ENCODE results near the gene RALGPS2. TPM values are rescaled to one million over a fixed set of nuclear protein-coding genes. Genes with fewer than 3 reads are reported as not detected.
"Not testable (repeated sequence)": the region's sequence is repeated elsewhere in the genome, so short reads cannot be mapped to it uniquely, and the experiment has no call there.

Gene RALGPS2
- polyA plus RNA-seq, 5 donors = 12.9 to 22.4 (median 21.1) TPM

DNA sequence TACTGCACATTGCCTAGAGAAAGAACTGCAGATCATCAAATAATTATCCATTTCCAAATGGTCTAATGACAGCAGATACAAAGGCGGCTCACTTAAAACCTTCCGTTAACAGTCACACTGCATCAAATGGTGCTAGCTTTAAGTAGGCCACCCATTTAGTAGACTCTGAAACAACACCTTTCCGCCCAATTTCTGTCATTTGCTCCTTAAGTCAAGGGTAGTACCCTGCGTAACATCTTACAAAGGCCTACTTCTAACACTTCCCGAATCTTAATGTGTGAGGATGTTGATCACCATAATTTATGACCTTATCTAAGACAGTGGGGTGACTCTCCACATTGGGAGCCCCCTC is 692 bp upstream of the RALGPS2 start:
- no peak for DNase-seq

DNA sequence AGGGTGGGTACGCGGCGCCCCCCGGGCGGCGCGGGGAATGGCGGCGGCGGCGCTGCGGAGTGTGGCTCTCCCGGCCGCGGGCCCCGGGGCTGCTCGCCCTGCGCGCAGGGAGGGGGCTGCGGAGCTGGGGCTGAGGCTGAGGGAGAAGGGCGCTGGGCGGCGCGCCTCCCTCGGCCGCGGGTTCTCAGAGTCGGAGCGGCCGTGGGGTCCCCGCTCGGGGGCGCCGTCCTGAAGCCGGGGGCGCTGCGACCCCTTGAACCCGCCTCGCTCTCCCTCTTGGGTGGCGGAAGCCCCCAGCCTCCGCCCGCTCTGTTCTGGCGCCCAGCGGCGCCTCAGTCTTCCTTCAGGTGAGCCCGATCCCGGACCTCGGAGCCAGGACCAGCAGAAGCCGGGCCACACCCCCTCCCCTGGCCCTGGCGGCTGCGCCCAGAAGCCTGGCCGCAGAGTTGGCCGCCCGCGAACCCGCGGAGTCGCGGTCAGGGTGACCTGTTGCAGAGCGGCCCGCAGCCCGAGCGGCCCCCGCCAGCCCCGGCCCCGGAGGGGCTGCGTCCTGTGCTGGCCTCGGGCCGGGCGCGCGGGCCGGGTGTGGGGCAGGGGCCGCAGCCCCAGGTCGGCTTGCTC is 532 bp downstream of the RALGPS2 start:
- no peak for DNase-seq

DNA sequence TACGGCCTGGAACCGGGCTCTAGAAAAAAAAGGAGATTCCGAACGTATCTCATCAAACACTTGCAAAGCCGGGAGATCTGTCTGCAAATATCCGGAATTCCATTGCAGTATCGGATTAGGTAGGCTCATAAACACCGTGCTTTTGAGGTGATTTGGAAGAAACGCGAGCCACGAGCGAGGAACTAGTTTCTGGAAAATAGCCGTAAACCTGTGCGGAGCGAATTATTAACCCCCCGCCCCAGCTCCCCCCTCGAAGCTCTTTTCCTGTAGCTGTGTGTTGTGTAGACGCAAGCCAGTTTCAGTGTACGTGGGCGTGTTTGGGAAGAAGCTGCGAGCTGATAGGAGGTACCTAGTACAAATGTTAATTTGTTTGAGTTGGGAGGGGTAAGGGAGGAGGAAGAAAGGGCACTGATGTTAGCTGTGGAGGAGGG is 1.1 kb downstream of the RALGPS2 start:
- peak in 1 of 2 donors; percentile 59 for DNase-seq

DNA sequence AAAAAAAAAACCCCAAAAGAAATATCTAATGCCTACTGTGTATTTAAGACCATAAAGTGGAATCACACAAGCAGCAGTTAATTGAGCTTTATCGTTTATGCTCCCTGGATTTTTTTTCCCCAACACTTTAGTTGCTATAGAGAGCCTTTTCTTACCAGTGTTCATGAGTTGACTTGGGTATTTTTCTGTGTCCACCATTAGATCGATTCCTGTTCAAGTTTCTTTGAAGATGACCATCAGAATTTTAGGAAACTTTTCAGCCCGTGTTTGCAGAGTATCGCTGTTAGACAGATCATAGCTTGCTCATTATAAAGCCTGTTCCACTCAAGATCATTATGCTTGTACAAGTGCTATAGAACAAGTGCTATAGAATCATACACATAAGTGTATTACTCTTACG is 1.5 kb downstream of the RALGPS2 start:
- no peak for DNase-seq

DNA sequence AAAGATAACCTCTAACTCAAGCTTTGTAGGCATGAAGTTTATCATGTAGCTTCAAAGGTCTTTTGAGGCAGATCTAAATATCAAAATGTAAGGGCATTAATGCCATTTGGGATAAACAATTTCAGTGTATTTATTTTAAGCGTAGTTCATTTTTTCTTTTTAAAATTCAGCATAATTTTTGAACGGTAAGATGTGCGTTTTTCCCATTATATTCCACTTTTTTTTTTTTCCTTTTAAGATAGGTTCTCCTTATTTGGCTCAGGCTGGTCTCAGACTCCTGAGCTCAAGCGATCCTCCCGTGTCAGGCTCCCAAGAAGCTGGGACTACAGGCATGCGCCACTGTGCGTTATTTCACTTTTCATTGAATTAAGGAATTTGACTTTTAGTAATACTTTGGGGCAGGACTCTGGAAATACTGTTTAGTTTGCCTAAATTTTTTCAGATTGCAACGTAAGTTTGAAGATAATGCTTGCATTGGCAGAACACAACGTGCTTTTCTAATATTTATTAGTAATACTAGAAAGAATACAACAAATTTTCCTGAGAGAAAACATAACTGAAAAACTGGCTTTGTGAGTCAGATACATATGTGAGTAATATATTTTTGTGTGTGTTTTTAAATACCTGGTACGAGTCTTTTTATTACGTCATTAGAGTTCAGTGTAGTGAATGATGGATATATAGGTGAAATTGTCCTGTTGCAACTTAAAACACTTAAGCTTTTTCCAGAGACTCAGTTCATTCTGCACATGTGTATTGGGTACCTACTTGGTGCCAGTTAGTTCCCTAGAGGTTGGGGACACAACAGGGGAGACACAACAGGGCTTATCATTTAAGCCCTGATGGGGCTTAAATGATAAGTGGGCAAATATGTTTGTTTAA is 2.2 kb downstream of the RALGPS2 start:
- DNase-seq = no peak

DNA sequence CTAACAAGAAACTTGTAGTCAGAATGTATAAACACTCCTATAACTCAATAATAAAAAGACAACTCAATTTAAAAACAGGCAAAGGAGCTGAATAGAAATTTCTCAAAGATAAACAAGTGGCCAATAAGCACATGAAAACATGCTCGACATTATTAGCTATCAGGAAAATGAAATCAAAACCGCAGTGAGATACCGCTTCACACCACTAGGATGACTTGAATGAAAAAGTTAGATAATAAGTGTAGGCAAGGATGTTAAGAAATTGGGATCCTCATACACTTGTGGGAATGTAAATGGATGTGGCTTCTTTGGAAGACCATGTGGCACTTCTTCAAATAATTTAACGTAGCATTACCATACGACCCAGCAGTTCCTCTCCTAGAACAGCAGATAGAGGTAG is 8.9 kb downstream of the RALGPS2 start:
- no peak for DNase-seq

DNA sequence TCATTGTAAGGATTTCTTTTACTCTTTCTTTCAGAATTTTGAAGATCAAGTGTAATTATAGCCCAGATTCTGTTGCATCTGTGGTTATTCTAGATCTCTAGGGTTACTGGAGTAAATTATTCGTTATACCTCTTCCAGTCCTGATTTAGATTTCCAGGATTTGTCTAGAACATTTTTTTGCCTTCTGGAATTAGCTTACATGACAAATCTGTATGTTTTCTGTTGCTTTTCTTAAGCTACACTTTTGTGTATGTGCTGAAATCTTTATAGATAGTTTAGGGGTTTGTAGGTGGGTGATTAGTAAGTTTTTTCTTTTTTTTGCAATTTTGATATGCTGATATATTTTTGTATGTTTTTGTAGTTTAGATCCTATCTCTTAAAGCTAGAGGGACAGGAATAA is 13.7 kb downstream of the RALGPS2 start:
- no peak for DNase-seq

DNA sequence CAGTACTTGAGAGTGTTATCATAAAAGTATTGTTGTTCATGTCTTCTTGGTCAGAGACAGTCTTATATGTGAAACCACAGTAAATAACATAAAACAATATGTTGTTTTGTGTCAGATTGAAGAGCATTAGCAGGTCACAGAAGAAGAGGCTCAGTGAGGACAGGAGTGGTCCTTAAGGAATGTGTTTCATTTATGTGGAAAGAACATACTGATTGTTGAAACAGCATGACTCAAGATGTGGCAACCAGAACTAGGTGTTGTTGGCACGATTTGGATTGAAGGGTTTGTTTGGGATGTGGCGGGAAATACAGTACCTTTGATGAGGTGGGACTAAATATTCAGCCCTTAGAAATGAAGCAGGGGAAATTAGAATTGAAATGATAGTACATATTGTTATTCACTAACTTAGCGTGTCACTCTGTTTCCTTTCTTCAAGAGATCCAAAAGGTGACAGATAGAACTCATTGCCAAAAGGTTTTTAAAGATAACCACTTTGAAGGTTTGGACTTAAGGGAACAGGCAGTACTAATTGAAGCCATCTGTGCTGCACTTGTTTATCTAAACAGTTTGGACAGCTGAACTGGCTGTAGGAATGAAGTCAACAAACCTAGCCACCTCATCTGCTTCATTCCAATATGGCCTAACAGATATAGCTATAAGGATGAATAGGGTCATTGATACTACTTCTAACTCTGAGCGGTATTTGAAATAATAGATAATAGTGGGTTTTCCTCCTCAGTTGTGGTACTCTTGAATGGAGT is 14.4 kb downstream of the RALGPS2 start:
- no peak for DNase-seq

DNA sequence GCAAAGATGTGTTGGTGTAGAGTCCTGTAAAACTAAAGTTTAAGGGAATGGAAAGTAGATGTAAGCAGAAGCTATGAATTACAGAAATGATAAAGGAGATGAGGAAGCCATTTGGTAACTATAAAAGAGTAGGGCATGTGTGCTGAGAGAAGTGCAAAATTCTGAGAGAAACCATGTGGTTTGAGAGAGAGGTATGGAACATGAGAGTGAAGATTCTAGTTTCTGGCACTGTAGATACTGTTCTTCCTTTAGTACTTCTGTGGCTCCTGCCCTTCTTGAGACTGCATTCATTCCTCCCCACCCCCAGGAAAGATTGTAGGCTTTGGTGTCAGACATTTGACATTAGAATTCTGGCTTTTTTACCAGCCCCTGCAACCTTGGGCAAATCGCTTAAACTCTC is 15.4 kb downstream of the RALGPS2 start:
- no peak for DNase-seq

DNA sequence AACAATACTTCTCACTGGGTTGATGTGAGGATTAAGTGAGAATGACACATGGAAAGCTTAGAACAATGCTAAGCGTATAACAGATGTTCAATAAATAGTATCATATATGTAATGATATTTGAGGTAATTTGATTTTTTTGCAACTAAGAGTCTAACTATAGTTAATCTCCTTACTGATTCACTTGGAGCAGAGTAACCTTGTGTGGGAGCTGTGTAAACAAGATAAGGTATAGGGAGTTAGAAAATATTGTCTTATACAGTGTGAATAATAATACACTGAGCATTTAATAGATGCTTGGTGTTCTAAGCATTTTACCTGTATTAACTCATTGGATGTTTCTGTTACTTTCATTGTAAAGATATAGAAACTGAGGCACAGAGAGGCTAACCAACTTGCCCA is 15.9 kb downstream of the RALGPS2 start:
- no peak for DNase-seq

DNA sequence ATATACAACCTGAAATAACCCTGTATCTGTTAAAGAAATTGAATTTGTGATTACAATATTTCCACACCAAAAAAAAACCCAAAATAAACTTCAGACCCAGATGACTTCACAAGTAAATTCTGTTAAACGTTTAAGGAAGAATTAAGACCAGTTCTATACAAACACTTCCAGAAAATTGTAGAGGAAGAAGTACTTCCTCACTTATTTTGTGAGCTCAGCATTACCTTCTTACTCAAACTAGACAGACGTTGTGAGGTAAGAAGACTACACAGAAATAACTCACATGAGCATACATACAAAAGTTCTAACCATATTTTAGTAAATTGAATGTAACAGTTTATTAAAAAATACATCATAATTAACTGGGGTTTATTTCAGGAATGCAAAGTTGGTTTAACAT is 18.8 kb downstream of the RALGPS2 start:
- DNase-seq = no peak

DNA sequence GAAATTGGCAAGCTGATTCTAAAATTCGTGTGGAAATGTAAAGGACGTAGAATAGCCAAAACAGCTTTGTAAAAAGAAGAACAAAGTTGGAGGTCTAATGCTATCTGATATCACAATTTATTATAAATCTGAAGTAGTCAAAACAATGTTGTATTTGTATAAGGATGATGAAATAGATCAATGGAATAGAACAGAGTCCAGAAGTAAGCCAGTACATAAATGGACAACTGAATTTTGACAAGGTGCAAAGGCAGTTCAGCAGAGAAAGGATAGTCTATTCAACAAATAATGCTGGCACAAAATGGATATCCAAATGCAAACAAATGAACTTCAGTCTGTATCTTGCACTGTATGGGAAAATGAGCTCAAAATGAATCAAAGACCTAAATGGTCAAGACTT is 20.2 kb downstream of the RALGPS2 start:
- no peak for DNase-seq

DNA sequence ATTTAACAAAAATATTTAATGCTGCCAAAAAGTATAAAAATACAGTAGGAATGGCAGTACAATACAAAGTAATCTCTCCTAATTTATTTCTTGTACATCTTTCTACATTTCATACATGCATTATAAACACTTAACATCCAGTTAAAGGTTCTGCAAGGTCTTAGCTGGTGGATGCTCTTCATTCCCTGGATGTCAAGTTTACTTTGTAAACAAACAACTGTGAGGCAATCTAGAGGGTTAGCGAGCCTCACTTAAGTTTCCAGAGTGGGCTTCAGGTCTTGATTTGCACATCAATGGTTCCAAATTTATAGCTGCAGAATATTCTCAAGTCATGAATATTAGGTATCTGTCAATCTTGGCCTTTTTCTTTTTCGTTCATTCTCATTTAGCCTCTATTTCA is 21.3 kb downstream of the RALGPS2 start:
- no peak for DNase-seq

DNA sequence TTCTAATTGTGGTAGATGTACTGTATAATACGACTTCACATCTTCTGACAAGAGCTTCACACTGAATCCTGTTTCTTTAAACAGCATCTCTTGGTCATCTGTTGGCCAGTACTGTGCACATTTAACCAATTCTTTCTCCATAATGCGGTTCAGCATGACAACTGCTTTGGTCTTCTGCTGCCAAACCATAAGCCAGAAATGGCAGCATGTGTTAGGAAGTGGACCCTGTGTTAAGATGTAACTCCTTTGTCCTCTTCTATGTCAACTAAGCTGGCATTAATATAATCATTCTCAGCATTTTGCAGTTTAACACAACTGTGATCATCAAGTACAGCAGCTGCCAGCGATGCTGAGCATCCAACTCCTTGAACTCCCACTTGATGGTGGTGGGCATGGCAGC is 22.3 kb downstream of the RALGPS2 start:
- DNase-seq = not testable (repeated sequence)

DNA sequence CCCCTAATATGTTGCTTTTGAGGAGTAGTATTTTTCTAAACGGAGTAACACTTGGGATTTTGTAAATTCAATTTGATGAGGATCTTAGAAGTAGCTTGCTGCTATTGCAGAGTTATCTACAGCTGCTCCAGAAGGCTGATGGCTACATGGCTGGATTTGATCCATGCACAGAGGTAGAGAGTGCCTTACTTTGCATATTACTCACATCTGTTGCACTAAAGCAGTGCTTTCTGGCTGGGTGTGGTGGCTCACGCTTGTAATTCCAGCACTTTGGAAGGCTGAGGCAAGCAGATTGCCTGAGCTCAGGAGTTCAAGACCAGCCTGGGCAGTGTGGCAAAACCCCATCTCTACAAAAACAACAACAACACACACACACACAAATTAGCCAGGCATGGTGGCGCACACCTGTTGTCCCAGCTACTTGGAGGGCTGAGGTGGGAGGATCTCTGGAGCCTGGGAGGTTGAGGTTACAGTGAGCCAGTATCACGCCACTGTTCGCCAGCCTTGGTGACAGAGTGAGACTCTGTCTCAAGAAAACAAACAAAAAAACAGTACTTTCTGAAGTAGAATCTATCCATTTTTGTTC is 24.6 kb downstream of the RALGPS2 start:
- DNase-seq = no peak

DNA sequence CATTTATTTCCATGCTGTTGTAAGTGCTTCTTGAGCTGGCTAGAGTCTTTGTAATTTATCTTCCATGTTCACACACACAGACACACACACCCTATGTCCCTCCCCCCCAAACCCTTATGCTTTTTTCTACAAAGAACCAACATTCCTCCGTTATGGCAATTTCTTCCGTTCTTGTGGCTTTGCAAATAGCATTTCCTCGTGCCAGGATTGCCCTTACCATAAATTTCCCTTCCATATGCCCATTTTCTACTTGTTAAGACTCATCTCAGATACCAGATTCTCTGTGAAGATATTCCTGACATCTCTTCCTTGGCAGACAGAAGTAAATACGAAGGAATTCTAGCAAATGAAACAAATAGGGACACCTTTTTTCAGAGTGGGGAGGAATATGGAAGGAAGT is 26.0 kb downstream of the RALGPS2 start:
- no peak for DNase-seq

DNA sequence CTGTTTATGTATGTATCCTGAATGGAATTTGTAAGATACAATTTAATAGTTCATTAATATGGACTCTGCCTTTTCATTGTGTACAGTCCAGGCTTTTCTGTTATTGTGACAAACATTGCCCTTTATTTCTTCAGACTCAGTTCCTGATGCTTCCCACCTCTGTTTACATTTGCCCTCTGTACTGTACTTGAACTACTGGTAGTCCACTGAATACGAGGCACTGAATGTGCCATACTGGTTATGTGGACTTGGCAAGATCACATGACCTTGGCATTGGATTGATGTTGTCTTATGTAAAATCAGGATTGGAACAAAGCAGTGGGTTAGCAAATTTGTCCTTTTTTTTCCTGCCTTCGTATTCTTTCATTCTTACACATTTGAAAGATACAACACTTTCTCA is 27.8 kb downstream of the RALGPS2 start:
- DNase-seq = no peak

DNA sequence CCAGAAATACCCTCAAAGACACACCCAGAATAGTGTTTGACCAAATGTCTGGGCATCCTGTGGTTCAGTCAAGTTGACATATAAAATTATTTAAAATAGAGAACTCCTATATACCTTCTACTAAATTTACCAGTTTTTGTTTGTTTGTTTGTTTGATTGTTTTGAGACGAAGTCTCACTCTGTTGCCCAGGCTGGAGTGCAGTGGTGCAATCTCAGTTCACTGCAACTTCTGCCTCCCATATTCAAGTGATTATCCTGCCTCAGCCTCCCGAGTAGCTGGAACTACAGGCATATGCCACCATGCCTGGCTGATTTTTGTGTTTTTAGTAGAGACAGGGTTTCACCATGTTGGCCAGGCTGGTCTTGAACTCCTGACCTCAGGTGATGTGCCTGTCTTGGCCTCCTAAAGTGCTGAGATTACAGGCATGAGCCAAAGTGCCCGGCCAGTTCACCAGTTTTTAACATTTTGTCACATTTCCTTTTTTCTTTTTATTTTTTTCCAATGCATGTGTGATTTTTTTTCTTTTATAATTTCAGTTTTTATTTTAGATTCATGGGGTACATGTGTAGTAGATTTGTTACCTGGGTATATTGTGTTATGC is 29.7 kb downstream of the RALGPS2 start:
- not testable (repeated sequence) for DNase-seq

DNA sequence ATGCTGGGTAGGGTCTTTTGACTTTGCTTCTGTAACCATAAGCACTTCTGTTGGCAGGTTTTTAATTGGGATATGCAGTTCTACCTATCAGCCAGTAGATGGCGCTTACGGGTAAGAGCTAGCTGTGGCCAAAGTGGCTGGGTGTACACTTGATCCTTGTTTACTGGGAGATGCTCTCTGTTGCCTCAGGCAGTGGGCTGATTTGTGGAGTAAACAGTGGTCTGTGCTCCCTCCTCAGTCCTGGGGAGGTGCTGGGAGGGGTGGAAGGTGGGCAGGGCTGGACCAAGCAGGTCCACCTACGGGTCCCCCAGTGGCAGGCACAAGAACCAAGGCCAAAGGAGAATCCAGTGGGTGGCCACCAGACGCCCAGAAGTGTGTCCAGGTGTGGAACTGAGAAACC is 43.4 kb downstream of the RALGPS2 start:
- DNase-seq = no peak

DNA sequence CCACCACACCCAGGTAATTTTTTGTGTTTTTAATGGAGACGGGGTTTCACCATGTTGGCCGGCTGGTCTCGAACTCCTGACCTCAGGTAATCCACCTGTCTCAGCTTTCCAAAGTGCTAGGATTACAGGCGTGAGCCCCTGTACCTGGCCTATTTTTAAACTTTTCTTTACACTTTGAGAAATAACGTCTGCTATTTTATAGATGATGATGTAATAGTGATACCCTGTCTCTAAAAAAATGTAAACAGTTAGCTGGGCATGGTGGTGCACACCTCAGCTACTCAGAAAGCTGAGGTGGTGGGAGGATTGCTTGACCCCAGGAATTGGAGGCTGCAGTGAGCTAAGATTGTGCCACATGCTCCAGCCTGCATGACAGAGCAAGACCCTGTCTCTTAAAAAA is 47.9 kb downstream of the RALGPS2 start:
- DNase-seq = no peak

DNA sequence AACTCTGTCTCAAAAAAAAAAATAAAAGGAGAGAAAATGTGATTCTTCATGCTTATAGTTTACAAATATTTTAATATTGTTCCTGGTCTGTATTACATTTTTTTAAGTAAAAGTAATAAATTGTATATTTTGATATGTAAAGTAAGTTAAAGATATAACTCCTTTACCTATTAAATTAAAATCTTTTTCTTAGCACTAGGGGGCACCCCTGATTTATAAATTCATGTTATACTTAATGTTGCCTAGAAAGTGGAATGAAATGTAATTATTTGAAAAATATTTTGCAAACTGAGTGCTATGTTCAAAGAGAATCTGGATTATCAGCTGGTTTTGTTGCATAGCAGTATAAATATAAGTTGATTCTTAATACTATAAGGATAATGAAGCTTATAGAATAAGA is 49.2 kb downstream of the RALGPS2 start:
- DNase-seq = peak; percentile 10 to 23

DNA sequence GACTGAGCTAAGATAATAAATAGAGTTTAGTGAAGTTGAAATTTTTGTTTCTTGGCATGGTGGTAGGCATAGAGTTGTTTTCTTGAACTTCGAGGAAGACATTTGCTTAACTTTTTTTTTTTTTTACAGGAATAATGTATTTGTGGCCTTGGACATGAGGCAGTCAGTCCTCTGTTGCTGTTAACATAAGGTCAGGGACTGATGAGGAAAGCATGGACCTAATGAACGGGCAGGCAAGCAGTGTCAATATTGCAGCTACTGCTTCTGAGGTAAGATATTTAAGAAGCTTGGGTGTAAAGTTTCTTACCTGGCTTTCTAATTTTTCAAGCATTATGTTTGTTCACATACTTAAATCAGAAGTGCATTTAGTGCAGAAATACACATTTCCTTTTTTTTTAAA is 51.5 kb downstream of the RALGPS2 start:
- no peak for DNase-seq

Data from right lung (tissue), 5 donors.